Activated CD8-positive, alpha-beta T cell treated with anti-CD3 and anti-CD28 coated beads for 36 hours (primary cell): ENCODE measurements around the gene PERCC1. TPM values are rescaled to one million over a fixed set of nuclear protein-coding genes. Genes with fewer than 3 reads are reported as not detected.
"Not testable (repeated sequence)": the region's sequence is repeated elsewhere in the genome, so short reads cannot be mapped to it uniquely, and the experiment has no call there.

Experiments
- ATAC-seq: fragments of 200-7000 bp; cut with Tn5 transposase; one replicate; pipeline ENCODE4 v1.10.0; 2021; ENCODE audit warnings: mild to moderate bottlenecking, moderate library complexity
- CTCF ChIA-PET: fragments of 350-600 bp; sonication (Branson Sonifier 250); formaldehyde crosslinking; loops from one replicate; lab custom pipeline; 2021; ENCODE audit warnings: antibody characterized with exemption; lab: Charles Lee
- POLR2A ChIA-PET: fragments of 350-600 bp; sonication (Branson Sonifier 250); formaldehyde crosslinking; loops from one replicate; lab custom pipeline; 2021; ENCODE audit warnings: antibody characterized with exemption; lab: Charles Lee
- DNase-seq: peaks from one replicate; pipeline ENCODE4 v3.0.0-alpha.2; 2020
- H3K27ac Mint-ChIP-seq: one replicate; pipeline ENCODE4 v1.8.0; 2021; ENCODE audit warnings: mild to moderate bottlenecking, mixed read lengths
- H3K27me3 Mint-ChIP-seq: one replicate; pipeline ENCODE4 v1.8.0; 2021; ENCODE audit warnings: mixed read lengths
- H3K36me3 Mint-ChIP-seq: one replicate; pipeline ENCODE4 v1.8.0; 2021; ENCODE audit warnings: low read depth, mixed read lengths
- H3K4me1 Mint-ChIP-seq: one replicate; pipeline ENCODE4 v1.8.0; 2021; ENCODE audit warnings: low read depth, mixed read lengths
- H3K4me3 Mint-ChIP-seq: one replicate; pipeline ENCODE4 v1.8.0; 2021; ENCODE audit warnings: mild to moderate bottlenecking, moderate library complexity, mixed read lengths
- H3K9me3 Mint-ChIP-seq: one replicate; pipeline ENCODE4 v1.8.0; 2021; ENCODE audit warnings: mixed read lengths
- intact Hi-C: fragments of 100-400 bp; cut with micrococcal nuclease; formaldehyde crosslinking; loops from one replicate; pipeline ENCODE4 v1.10.0; 2022
- total RNA-seq, 2 experiments: library from RNA; stranded (reverse); gene quantifications; one replicate each; pipeline ENCODE4 v1.2.3, GENCODE V29; 2021
- TF ChIP-seq, protein P1 (sequence below): fragments of 200-600 bp; IDR thresholded peaks from one replicate; pipeline ENCODE4 v1.8.0; 2022; ENCODE audit warnings: antibody characterized with exemption, mild to moderate bottlenecking

The PERCC1 gene
- total RNA-seq, 2 experiments from 2014 or later: 0.29 TPM; not detected in 1

- Mint-ChIP-seq H3K27me3 (no peaks in the 10 kb centered on the region), H3K36me3 (no peaks in the 10 kb centered on the region), H3K4me3 (no peak overlapping the region), H3K27ac (no peak overlapping the region), H3K9me3 (no peaks in the 10 kb centered on the region), H3K4me1 (no peaks in the 10 kb centered on the region)
- POLR2A ChIA-PET: interaction anchor here (0.6 kb wide), 1 partner anchor 40 kb away, joined by 3 read pairs; no protein-coding TSS in a partner anchor
- intact Hi-C loops: no loop called here
- TF ChIP-seq, protein P1, sequence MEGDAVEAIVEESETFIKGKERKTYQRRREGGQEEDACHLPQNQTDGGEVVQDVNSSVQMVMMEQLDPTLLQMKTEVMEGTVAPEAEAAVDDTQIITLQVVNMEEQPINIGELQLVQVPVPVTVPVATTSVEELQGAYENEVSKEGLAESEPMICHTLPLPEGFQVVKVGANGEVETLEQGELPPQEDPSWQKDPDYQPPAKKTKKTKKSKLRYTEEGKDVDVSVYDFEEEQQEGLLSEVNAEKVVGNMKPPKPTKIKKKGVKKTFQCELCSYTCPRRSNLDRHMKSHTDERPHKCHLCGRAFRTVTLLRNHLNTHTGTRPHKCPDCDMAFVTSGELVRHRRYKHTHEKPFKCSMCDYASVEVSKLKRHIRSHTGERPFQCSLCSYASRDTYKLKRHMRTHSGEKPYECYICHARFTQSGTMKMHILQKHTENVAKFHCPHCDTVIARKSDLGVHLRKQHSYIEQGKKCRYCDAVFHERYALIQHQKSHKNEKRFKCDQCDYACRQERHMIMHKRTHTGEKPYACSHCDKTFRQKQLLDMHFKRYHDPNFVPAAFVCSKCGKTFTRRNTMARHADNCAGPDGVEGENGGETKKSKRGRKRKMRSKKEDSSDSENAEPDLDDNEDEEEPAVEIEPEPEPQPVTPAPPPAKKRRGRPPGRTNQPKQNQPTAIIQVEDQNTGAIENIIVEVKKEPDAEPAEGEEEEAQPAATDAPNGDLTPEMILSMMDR: no peak
- no peak for DNase-seq
- no peak for ATAC-seq
- CTCF ChIA-PET: no interaction called here
These were observed 8.3 kb downstream of the PERCC1 start for GRCh38 chr16:1439058-1439698.

- DNase-seq, ATAC-seq, H3K36me3 Mint-ChIP-seq, CTCF ChIA-PET, H3K4me1 Mint-ChIP-seq, H3K27me3 Mint-ChIP-seq, H3K9me3 Mint-ChIP-seq, H3K4me3 Mint-ChIP-seq, H3K27ac Mint-ChIP-seq, intact Hi-C loops: not testable (repeated sequence)
- POLR2A ChIA-PET: interaction anchor here (0.6 kb wide), 1 partner anchor 39 kb away, joined by 3 read pairs; no protein-coding TSS in a partner anchor
These were observed 8.8 kb downstream of the PERCC1 start for GRCh38 chr16:1439699-1440074.

- ATAC-seq (no peak), DNase-seq (no peak)
- no peaks in the 10 kb centered on the region for H3K4me1 Mint-ChIP-seq
- H3K9me3 Mint-ChIP-seq: no peaks in the 10 kb centered on the region
- CTCF ChIA-PET: interaction anchor here (1.0 kb wide), 1 partner anchor 78 kb away, joined by 4 read pairs; no protein-coding TSS in a partner anchor
- no peaks in the 10 kb centered on the region for H3K36me3 Mint-ChIP-seq
- intact Hi-C loops: no loop called here
- H3K27me3 Mint-ChIP-seq: no peaks in the 10 kb centered on the region
- POLR2A ChIA-PET: no interaction called here
- H3K27ac Mint-ChIP-seq: no peak overlapping the region
- no peak overlapping the region for H3K4me3 Mint-ChIP-seq
- TF ChIP-seq, protein P1: no peak
These were observed 10.5 kb downstream of the PERCC1 start for GRCh38 chr16:1441391-1441829.

- CTCF ChIA-PET: no interaction called here
- Mint-ChIP-seq H3K27ac (no peak overlapping the region), H3K9me3 (no peaks in the 10 kb centered on the region), H3K4me1 (no peaks in the 10 kb centered on the region), H3K4me3 (no peak overlapping the region), H3K36me3 (no peaks in the 10 kb centered on the region), H3K27me3 (no peaks in the 10 kb centered on the region)
- intact Hi-C loops: no loop called here
- DNase-seq (no peak), ATAC-seq (no peak)
- POLR2A ChIA-PET: no interaction called here
- TF ChIP-seq, protein P1: no peak
These were observed 11.8 kb downstream of the PERCC1 start for GRCh38 chr16:1442697-1443096.

DNA sequence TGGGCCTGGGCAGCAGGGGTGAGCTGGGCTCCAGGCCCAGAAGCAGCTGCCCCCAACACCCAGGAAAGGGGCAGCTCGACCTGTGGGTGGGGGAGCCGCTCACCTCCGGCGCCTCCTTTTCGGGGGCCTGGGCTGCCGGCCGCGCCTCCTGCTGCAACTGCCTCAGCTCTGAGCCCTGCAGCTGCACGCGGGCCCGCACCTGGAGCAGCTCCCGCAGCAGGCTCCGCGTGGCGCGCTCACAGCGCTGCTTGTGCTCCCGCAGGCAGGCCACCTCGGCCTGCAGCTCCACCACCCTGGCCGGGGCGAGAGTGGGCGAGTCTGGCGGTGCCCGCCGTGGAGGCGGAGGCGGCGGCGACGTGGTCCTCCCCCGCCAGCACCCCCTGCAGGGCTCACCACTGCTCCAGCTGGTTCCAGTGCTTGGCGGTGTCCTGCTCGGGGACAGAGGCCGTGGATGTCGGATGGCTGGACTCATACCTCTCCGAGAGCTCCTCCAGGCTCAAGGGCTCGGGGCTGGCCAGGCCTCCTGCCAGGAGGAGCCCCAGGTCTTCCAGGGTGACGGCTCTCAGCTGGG lies 12.6 kb downstream of the PERCC1 start:
- CTCF ChIA-PET: interaction anchor here (1.1 kb wide), 1 partner anchor 129 kb away, joined by 3 read pairs; no protein-coding TSS in a partner anchor
- Mint-ChIP-seq H3K27me3 (no peaks in the 10 kb centered on the region), H3K9me3 (no peaks in the 10 kb centered on the region), H3K36me3 (no peaks in the 10 kb centered on the region), H3K27ac (no peak overlapping the region), H3K4me1 (no peaks in the 10 kb centered on the region), H3K4me3 (no peak overlapping the region)
- intact Hi-C loops: no loop called here
- ATAC-seq: no peak
- DNase-seq: no peak
- TF ChIP-seq, protein P1: no peak
- POLR2A ChIA-PET: interaction anchor here (1.3 kb wide), 1 partner anchor 15 kb away, joined by 3 read pairs; no protein-coding TSS in a partner anchor
